Measurements from ENCODE around the gene IL16. TPM values are rescaled to one million over a fixed set of nuclear protein-coding genes. Genes with fewer than 3 reads are reported as not detected.

IL16 gene
- total RNA-seq, 1 experiment from 2014 or later: 0.81 TPM

GRCh38 chr15:81286621-81287121, 90.0 kb downstream of the IL16 start:
- Histone ChIP-seq H3K4me2 (ENCODE audit: low read length) (no peak overlapping the region), H3K79me2 (ENCODE audit: insufficient read depth, low read length) (no peaks in the 10 kb centered on the region), H3K9me2 (ENCODE audit: insufficient read depth) (no peaks in the 10 kb centered on the region), H2AFZ (ENCODE audit: low read depth, low read length, poor library complexity, severe bottlenecking) (no peak overlapping the region), H3K36me3 (ENCODE audit: control insufficient read depth in 1 of 2, insufficient read depth in 2 of 2, low read length in 2 of 2) (no peaks in the 10 kb centered on the region), H3K27ac (ENCODE audit: low read depth, low read length) (no peak overlapping the region), H3K4me3 (replicated peaks in 1 of 2; ENCODE audit: low read depth in 1 of 2, low read length in 2 of 2) (no peak overlapping the region), H4K20me1 (ENCODE audit: insufficient read depth) (no peaks in the 10 kb centered on the region), H3K9ac (ENCODE audit: low read length) (no peak overlapping the region), H3K4me1 (ENCODE audit: control insufficient read depth in 1 of 2, insufficient read depth in 2 of 2, low read length in 2 of 2) (no peaks in the 10 kb centered on the region), H3K9me3 (ENCODE audit: control insufficient read depth in 1 of 2, insufficient read depth in 1 of 2, low read depth in 1 of 2, low read length in 2 of 2) (no peaks in the 10 kb centered on the region), H3K27me3 (ENCODE audit: insufficient read depth, low read length) (no peaks in the 10 kb centered on the region)
- CTCF ChIA-PET: interaction anchor here (1.8 kb wide), 1 partner anchor 20 kb away, joined by 5 read pairs; no protein-coding TSS in a partner anchor
- no TSS peak for BruUV-seq (replicated peaks)
- TF ChIP-seq EGR1 (IDR thresholded peaks at IDR 0.05; ENCODE audit: low read depth) (no peak), SP1 (IDR thresholded peaks at IDR 0.05; ENCODE audit: low read depth) (no peak), CEBPB (IDR thresholded peaks at IDR 0.05; ENCODE audit: low read depth) (no peak), SRF (IDR thresholded peaks at IDR 0.05; ENCODE audit: low read depth) (no peak), ZNF274 (IDR thresholded peaks at IDR 0.05; ENCODE audit: low read depth, low read length) (no peak), POLR2AphosphoS5 (IDR thresholded peaks at IDR 0.05; ENCODE audit: low read depth, low read length) (no peak), TCF7L2 (IDR thresholded peaks at IDR 0.05; ENCODE audit: borderline replicate concordance, extremely low read depth, insufficient read depth, insufficient read length) (no peak), YY1 (IDR thresholded peaks at IDR 0.05; ENCODE audit: extremely low read depth, insufficient replicate concordance, low read depth, low read length) (no peak), POLR2A (IDR thresholded peaks at IDR 0.05; ENCODE audit: borderline replicate concordance, extremely low read depth, insufficient read depth, insufficient read length) (no peak), EZH2phosphoT487 (IDR thresholded peaks at IDR 0.05; ENCODE audit: borderline replicate concordance) (no peak), RAD21 (IDR thresholded peaks at IDR 0.05; ENCODE audit: low read depth) (no peak), ATF3 (IDR thresholded peaks at IDR 0.05) (no peak), ZFX (IDR thresholded peaks at IDR 0.05) (no peak), CBX3 (IDR thresholded peaks at IDR 0.05; ENCODE audit: low read depth) (no peak), FOSL1 (IDR thresholded peaks at IDR 0.05; ENCODE audit: low read depth) (no peak)
- TF ChIP-seq, protein P1, sequence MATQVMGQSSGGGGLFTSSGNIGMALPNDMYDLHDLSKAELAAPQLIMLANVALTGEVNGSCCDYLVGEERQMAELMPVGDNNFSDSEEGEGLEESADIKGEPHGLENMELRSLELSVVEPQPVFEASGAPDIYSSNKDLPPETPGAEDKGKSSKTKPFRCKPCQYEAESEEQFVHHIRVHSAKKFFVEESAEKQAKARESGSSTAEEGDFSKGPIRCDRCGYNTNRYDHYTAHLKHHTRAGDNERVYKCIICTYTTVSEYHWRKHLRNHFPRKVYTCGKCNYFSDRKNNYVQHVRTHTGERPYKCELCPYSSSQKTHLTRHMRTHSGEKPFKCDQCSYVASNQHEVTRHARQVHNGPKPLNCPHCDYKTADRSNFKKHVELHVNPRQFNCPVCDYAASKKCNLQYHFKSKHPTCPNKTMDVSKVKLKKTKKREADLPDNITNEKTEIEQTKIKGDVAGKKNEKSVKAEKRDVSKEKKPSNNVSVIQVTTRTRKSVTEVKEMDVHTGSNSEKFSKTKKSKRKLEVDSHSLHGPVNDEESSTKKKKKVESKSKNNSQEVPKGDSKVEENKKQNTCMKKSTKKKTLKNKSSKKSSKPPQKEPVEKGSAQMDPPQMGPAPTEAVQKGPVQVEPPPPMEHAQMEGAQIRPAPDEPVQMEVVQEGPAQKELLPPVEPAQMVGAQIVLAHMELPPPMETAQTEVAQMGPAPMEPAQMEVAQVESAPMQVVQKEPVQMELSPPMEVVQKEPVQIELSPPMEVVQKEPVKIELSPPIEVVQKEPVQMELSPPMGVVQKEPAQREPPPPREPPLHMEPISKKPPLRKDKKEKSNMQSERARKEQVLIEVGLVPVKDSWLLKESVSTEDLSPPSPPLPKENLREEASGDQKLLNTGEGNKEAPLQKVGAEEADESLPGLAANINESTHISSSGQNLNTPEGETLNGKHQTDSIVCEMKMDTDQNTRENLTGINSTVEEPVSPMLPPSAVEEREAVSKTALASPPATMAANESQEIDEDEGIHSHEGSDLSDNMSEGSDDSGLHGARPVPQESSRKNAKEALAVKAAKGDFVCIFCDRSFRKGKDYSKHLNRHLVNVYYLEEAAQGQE (IDR thresholded peaks at IDR 0.05; ENCODE audit: low read depth): no peak
- intact Hi-C loops (cut with micrococcal nuclease): no loop called here
- RAD21 ChIA-PET (ENCODE audit: low non-redundant PET in 1 of 2, low total read pairs in 2 of 2, uncharacterized antibody in 2 of 2, unreplicated experiment in 2 of 2): no interaction called here
- no peak for DNase-seq (ENCODE audit: low read depth, low spot score)
- ATAC-seq: no peak
- POLR2A ChIA-PET: no interaction called here

Measured in HCT116 (cell line).